ENCODE results near the gene SLC12A3. TPM values are rescaled to one million over a fixed set of nuclear protein-coding genes. Genes with fewer than 3 reads are reported as not detected.

Gene SLC12A3
- total and polyA plus RNA-seq, 5 donors from 2014 or later: not detected

DNA sequence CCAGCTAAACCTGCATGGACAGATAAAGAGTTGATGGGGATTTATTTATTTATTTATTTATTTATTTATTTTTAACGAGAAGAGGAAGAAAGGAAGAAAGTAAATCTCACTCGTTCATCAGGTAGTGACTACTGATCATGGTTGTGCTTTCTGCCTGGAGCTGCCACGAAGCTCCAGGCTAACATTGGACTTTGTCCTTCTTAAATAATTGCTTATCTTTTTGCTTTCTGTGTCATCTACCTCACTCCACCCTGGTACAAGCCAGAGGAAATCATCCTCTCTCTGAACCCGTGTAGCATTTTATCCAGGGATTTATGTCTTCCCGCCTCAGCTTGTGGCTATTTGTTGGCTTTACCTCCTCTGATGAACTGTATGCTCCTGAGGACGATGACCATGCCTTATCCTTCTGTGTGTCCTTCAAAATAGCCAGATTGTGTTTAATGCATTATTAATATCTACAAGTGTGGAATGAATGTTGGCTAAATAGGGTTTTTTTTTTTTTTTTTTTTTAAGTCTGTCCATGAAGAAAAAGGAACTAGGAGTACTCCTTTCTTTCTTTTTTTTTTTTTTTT, 8.0 kb upstream of the SLC12A3 start:
- DNase-seq (no peak), ATAC-seq (ENCODE audit: low read depth in 2 of 2) (no peak)
- no peaks in the 10 kb centered on the region for H3K27me3 ChIP-seq (ENCODE audit: control insufficient read depth, insufficient read depth, low read length)
- H3K36me3 ChIP-seq (ENCODE audit: control insufficient read depth, insufficient read depth, low read length): no peaks in the 10 kb centered on the region
- no peak overlapping the region for H3K4me3 Mint-ChIP-seq
- H3K27ac ChIP-seq (ENCODE audit: insufficient read depth, low read length, poor library complexity, severe bottlenecking): no peak overlapping the region
- H3K4me3 ChIP-seq (ENCODE audit: low read depth, low read length): no peak overlapping the region
- H3K4me1 Mint-ChIP-seq: peaks cover 0 to 33% (median 20%) of the 10 kb centered on the region in 4 donors
- H3K27me3 Mint-ChIP-seq: no peaks in the 10 kb centered on the region
- H3K4me1 ChIP-seq (ENCODE audit: control insufficient read depth, insufficient read depth, low read length, poor library complexity, severe bottlenecking): peaks cover 31% of the 10 kb centered on the region
- H3K9me3 ChIP-seq (ENCODE audit: control insufficient read depth in 2 of 2, low read length in 2 of 2): no peaks in the 10 kb centered on the region
- peaks cover under 1% of the 10 kb centered on the region for H3K36me3 Mint-ChIP-seq
- H3K9me3 Mint-ChIP-seq: no peaks in the 10 kb centered on the region
- H3K27ac Mint-ChIP-seq: peak overlapping the region; percentile 46 to 60 (median 55)

DNA sequence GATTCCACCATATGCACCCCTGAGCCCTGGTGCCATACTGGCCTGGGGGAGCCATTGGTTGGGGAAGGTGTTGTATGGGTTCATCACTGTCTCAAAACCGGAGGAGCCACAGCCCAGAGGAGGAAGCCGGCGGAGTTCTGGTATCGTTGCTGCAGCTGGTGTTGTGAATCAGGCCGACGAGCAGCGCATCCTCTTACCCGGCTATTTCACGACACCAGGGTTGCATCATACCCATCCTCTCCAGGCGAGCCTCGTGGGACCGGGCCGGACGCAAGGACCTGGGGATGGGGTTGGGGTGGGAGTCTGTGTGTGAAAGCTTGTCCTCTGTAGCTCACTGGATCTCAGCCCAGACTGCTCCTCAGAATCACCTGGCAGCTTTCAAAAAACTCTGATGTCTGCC, 6.6 kb upstream of the SLC12A3 start:
- Histone ChIP-seq H3K9me3 (ENCODE audit: control insufficient read depth in 2 of 2, low read length in 2 of 2) (no peaks in the 10 kb centered on the region), H3K36me3 (ENCODE audit: control insufficient read depth, insufficient read depth, low read length) (no peaks in the 10 kb centered on the region), H3K27me3 (ENCODE audit: control insufficient read depth, insufficient read depth, low read length) (no peaks in the 10 kb centered on the region), H3K27ac (ENCODE audit: insufficient read depth, low read length, poor library complexity, severe bottlenecking) (no peak overlapping the region), H3K4me1 (ENCODE audit: control insufficient read depth, insufficient read depth, low read length, poor library complexity, severe bottlenecking) (peaks cover 35% of the 10 kb centered on the region), H3K4me3 (ENCODE audit: low read depth, low read length) (no peak overlapping the region)
- H3K4me3 Mint-ChIP-seq: no peak overlapping the region
- DNase-seq (no peak), ATAC-seq (ENCODE audit: low read depth in 2 of 2) (no peak)
- H3K36me3 Mint-ChIP-seq: no peaks in the 10 kb centered on the region
- H3K4me1 Mint-ChIP-seq: peaks cover 0 to 45% (median 25%) of the 10 kb centered on the region in 4 donors
- no peaks in the 10 kb centered on the region for H3K9me3 Mint-ChIP-seq
- no peaks in the 10 kb centered on the region for H3K27me3 Mint-ChIP-seq
- H3K27ac Mint-ChIP-seq: peak overlapping the region in 1 of 3 donors; percentile 72

DNA sequence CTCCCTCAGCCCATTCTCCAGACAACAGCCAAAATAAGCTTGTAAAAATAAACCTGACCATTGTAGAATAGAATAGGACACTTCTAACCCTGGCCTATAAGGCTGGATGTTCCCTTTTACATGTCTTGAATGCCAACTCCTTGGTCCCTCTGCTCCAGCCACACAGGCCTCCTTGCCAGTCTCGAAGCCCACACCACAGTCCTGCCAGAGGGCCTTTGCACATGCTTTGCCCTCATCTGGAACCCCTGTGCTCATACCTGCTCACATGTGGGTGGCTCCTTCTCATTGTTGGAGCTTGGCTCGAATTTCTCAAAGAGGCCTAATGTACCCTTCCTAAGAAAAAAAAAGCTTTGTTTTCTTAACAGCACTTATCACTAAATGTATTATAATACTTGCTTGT, 5.4 kb upstream of the SLC12A3 start:
- ATAC-seq (ENCODE audit: low read depth in 2 of 2) (no peak), DNase-seq (no peak)
- Histone ChIP-seq H3K4me1 (ENCODE audit: control insufficient read depth, insufficient read depth, low read length, poor library complexity, severe bottlenecking) (peaks cover 35% of the 10 kb centered on the region), H3K36me3 (ENCODE audit: control insufficient read depth, insufficient read depth, low read length) (no peaks in the 10 kb centered on the region), H3K27me3 (ENCODE audit: control insufficient read depth, insufficient read depth, low read length) (no peaks in the 10 kb centered on the region), H3K9me3 (ENCODE audit: control insufficient read depth in 2 of 2, low read length in 2 of 2) (no peaks in the 10 kb centered on the region), H3K27ac (ENCODE audit: insufficient read depth, low read length, poor library complexity, severe bottlenecking) (peak overlapping the region; percentile 69), H3K4me3 (ENCODE audit: low read depth, low read length) (no peak overlapping the region)
- Mint-ChIP-seq H3K27ac (peak overlapping the region in 2 of 3 donors; percentile 98 to 99), H3K27me3 (no peaks in the 10 kb centered on the region), H3K4me3 (peak overlapping the region in 1 of 4 donors; percentile 90), H3K36me3 (no peaks in the 10 kb centered on the region), H3K4me1 (peaks cover 0 to 48% (median 27%) of the 10 kb centered on the region in 4 donors), H3K9me3 (no peaks in the 10 kb centered on the region)

DNA sequence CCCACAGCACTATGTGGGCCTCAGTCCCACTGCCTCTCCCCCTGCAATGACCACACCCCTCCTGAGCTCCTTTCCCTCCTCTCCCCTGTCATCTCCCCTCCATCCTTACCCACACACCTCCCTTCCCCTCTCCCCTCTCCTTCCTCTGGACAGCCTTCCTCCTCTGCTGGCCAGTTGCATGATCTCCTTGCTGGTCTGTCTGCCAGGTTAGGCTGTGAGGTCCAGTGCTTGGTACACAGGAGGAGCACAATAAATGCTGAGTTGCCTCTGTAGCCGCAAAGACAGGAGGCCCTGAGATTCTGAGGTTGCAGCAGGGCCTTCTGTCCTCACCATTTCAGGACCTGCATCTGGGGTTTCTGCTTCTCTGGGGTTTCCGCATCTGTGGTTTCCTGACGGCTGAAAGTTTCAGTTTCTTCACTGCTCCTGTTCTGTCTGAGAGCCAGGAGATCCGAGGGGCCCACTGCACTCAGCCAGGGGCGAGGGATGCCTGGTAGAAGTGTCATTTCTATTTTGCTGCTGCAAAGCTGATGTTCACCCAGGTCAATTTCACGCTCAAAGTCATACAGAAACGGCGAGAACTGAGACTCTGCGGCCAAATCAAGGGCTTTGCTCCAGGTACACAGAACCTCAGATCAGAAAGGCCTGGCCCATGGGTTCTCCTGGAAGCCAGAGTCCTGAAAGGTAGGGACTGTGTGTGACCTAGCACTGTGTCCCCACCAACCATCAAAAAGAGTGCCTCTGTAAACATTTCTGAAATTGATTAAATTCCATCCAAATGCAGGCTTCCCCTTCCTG, 4.6 kb upstream of the SLC12A3 start:
- Mint-ChIP-seq H3K36me3 (no peaks in the 10 kb centered on the region), H3K27ac (peak overlapping the region; percentile 74 to 99 (median 98)), H3K9me3 (no peaks in the 10 kb centered on the region), H3K4me1 (peaks cover 0 to 49% (median 28%) of the 10 kb centered on the region in 4 donors), H3K4me3 (peak overlapping the region; percentile 13 to 90 (median 81)), H3K27me3 (peaks cover 6% of the 10 kb centered on the region)
- peak in 2 of 3 donors; percentile 48 to 57 for DNase-seq
- H3K27ac ChIP-seq (ENCODE audit: insufficient read depth, low read length, poor library complexity, severe bottlenecking): peak overlapping the region; percentile 69
- ATAC-seq (ENCODE audit: low read depth in 2 of 2): peak; percentile 60 to 90
- peak overlapping the region; percentile 29 for H3K4me3 ChIP-seq (ENCODE audit: low read depth, low read length)
- H3K9me3 ChIP-seq (ENCODE audit: control insufficient read depth in 2 of 2, low read length in 2 of 2): no peaks in the 10 kb centered on the region
- H3K4me1 ChIP-seq (ENCODE audit: control insufficient read depth, insufficient read depth, low read length, poor library complexity, severe bottlenecking): peaks cover 35% of the 10 kb centered on the region
- H3K27me3 ChIP-seq (ENCODE audit: control insufficient read depth, insufficient read depth, low read length): no peaks in the 10 kb centered on the region
- no peaks in the 10 kb centered on the region for H3K36me3 ChIP-seq (ENCODE audit: control insufficient read depth, insufficient read depth, low read length)

DNA sequence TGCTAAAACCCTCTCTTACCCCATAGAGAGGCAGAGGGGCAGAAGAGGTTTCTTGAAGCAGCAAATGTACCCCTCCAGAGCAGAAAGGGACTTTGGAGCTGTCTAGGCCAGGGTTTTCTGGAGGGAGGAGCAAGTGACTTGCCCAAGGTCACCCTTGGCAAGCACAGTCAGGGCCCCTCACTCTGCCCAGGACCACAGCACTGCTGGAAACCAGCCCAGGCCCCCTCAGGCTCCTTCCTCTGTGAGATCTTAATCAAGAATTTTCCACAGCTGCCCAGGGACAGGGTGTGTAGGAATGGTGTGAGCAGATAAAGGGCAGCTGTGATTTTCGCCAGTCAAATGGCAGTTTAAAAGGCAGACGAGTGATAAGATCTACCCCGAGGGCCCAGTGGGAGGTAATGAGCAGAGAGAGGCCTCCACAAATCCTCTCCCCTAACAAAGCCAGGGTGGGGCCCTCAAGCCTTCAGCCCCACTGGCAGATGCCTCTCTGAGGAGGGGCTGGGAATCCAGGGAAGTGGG, 3.9 kb upstream of the SLC12A3 start:
- no peaks in the 10 kb centered on the region for H3K36me3 ChIP-seq (ENCODE audit: control insufficient read depth, insufficient read depth, low read length)
- H3K4me3 Mint-ChIP-seq: peak overlapping the region in 3 of 4 donors; percentile 27 to 87 (median 54)
- H3K9me3 ChIP-seq (ENCODE audit: control insufficient read depth in 2 of 2, low read length in 2 of 2): no peaks in the 10 kb centered on the region
- no peaks in the 10 kb centered on the region for H3K27me3 ChIP-seq (ENCODE audit: control insufficient read depth, insufficient read depth, low read length)
- H3K27ac ChIP-seq (ENCODE audit: insufficient read depth, low read length, poor library complexity, severe bottlenecking): peak overlapping the region; percentile 69
- ATAC-seq (ENCODE audit: low read depth in 2 of 2) (no peak), DNase-seq (no peak)
- peak overlapping the region; percentile 74 to 99 (median 98) for H3K27ac Mint-ChIP-seq
- peaks cover 7% of the 10 kb centered on the region for H3K27me3 Mint-ChIP-seq
- H3K4me1 Mint-ChIP-seq: peaks cover 0 to 49% (median 29%) of the 10 kb centered on the region in 4 donors
- no peaks in the 10 kb centered on the region for H3K36me3 Mint-ChIP-seq
- H3K4me1 ChIP-seq (ENCODE audit: control insufficient read depth, insufficient read depth, low read length, poor library complexity, severe bottlenecking): peaks cover 35% of the 10 kb centered on the region
- no peaks in the 10 kb centered on the region for H3K9me3 Mint-ChIP-seq
- H3K4me3 ChIP-seq (ENCODE audit: low read depth, low read length): no peak overlapping the region

DNA sequence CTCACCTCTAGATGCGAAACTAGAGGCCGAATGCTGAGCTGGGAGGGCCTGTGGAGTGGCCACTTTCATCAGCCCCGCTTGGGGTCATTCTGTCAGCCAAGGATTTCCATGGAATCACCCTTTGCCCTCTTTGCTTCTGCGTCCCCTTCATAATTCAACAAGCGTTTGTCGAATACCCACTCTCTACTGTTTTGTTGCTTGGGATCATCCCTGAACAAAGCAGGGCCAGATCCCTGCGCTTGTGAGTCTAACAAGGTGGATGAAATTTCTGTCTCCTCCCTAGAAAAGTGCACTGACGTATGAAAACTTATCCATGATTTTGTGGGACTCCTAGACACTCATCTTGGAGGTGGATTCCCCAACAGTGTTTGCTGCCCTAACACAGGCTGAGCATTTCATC, 3.3 kb upstream of the SLC12A3 start:
- DNase-seq (no peak), ATAC-seq (ENCODE audit: low read depth in 2 of 2) (no peak)
- H3K9me3 ChIP-seq (ENCODE audit: control insufficient read depth in 2 of 2, low read length in 2 of 2): no peaks in the 10 kb centered on the region
- Mint-ChIP-seq H3K4me1 (peaks cover 0 to 49% (median 29%) of the 10 kb centered on the region in 4 donors), H3K4me3 (no peak overlapping the region), H3K27ac (peak overlapping the region; percentile 74 to 99 (median 98)), H3K36me3 (no peaks in the 10 kb centered on the region), H3K27me3 (peaks cover 7% of the 10 kb centered on the region), H3K9me3 (no peaks in the 10 kb centered on the region)
- peaks cover 35% of the 10 kb centered on the region for H3K4me1 ChIP-seq (ENCODE audit: control insufficient read depth, insufficient read depth, low read length, poor library complexity, severe bottlenecking)
- H3K27me3 ChIP-seq (ENCODE audit: control insufficient read depth, insufficient read depth, low read length): no peaks in the 10 kb centered on the region
- no peak overlapping the region for H3K27ac ChIP-seq (ENCODE audit: insufficient read depth, low read length, poor library complexity, severe bottlenecking)
- H3K36me3 ChIP-seq (ENCODE audit: control insufficient read depth, insufficient read depth, low read length): no peaks in the 10 kb centered on the region
- no peak overlapping the region for H3K4me3 ChIP-seq (ENCODE audit: low read depth, low read length)

DNA sequence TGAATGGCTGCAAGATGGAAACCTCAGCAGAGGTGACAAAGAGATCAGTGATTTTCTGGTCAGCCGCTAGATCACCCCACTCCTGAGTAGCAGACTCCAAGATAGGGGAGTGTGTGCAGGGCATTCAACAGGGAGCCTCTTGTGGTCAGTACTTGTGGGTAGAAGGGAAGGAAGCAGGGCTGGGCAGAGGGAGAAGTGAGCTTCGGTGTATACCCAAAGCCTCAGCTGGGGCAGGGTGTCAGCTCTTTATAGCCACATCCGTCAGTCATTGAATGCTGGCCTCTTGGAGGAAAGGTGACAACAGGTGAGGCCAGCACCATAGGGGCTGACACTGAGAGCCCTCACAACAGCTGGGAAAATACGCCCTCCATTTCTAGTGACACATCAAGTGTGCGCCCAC, 2.2 kb upstream of the SLC12A3 start:
- Histone ChIP-seq H3K4me1 (ENCODE audit: control insufficient read depth, insufficient read depth, low read length, poor library complexity, severe bottlenecking) (peaks cover 35% of the 10 kb centered on the region), H3K27ac (ENCODE audit: insufficient read depth, low read length, poor library complexity, severe bottlenecking) (no peak overlapping the region), H3K4me3 (ENCODE audit: low read depth, low read length) (no peak overlapping the region), H3K9me3 (ENCODE audit: control insufficient read depth in 2 of 2, low read length in 2 of 2) (no peaks in the 10 kb centered on the region), H3K27me3 (ENCODE audit: control insufficient read depth, insufficient read depth, low read length) (no peaks in the 10 kb centered on the region), H3K36me3 (ENCODE audit: control insufficient read depth, insufficient read depth, low read length) (no peaks in the 10 kb centered on the region)
- Mint-ChIP-seq H3K4me3 (no peak overlapping the region), H3K27ac (peak overlapping the region; percentile 36 to 90 (median 72)), H3K36me3 (no peaks in the 10 kb centered on the region), H3K27me3 (peaks cover 7% of the 10 kb centered on the region), H3K4me1 (peaks cover 5 to 54% (median 34%) of the 10 kb centered on the region in 4 donors), H3K9me3 (no peaks in the 10 kb centered on the region)
- DNase-seq (no peak), ATAC-seq (ENCODE audit: low read depth in 2 of 2) (no peak)

Measured in CD4-positive, CD25-positive, alpha-beta regulatory T cell (primary cell).